Spleen (tissue), 7 donors: ENCODE measurements around the gene SYNM.

ENCODE experiments used
- POLR2A ChIP-seq, 3 donors: fragments of 450-650 bp; IDR thresholded peaks; one replicate each; pipeline ENCODE4 v1.5.1; 2017; ENCODE audit warnings: antibody characterized with exemption in 3 of 3, mild to moderate bottlenecking in 1 of 3
- POLR2AphosphoS5 ChIP-seq, 3 donors: sonication (generic); formaldehyde crosslinking; IDR thresholded peaks; one replicate each; pipeline ENCODE4 v1.5.1; 2017; ENCODE audit warnings: antibody characterized with exemption in 3 of 3
- TF ChIP-seq, protein P1 (sequence below), 11 experiments: fragments of 200-600 bp in 7 of 11; fragments of 450-650 bp in 4 of 11; sonication (generic) in 4 of 11; IDR thresholded peaks in 8 of 11; conservative IDR thresholded peaks in 3 of 11; 1 replicate in 7 of 11; 2 replicates in 4 of 11; pipeline versions ENCODE4 v1.4.0 to v1.8.0; 2016 to 2021; ENCODE audit warnings: antibody characterized with exemption in 11 of 11, inconsistent platforms in 4 of 11, mild to moderate bottlenecking in 1 of 11
- donor health status: DM: no; HTN: no; CAD: no; lungs with moderate emphysema.
- donor health status: DM: no; HTN: no; CAD: no.
- donor health status: DM: no; HTN: no; CAD: no.

GRCh38 chr15:99155961-99156443, 51.1 kb downstream of the SYNM start:
- TF ChIP-seq, protein P1, sequence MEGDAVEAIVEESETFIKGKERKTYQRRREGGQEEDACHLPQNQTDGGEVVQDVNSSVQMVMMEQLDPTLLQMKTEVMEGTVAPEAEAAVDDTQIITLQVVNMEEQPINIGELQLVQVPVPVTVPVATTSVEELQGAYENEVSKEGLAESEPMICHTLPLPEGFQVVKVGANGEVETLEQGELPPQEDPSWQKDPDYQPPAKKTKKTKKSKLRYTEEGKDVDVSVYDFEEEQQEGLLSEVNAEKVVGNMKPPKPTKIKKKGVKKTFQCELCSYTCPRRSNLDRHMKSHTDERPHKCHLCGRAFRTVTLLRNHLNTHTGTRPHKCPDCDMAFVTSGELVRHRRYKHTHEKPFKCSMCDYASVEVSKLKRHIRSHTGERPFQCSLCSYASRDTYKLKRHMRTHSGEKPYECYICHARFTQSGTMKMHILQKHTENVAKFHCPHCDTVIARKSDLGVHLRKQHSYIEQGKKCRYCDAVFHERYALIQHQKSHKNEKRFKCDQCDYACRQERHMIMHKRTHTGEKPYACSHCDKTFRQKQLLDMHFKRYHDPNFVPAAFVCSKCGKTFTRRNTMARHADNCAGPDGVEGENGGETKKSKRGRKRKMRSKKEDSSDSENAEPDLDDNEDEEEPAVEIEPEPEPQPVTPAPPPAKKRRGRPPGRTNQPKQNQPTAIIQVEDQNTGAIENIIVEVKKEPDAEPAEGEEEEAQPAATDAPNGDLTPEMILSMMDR (IDR thresholded peaks at IDR 0.05 in 8 of 11, conservative IDR thresholded peaks at IDR 0.05 in 3 of 11) = no peak
- no peak for TF ChIP-seq POLR2AphosphoS5 (IDR thresholded peaks at IDR 0.05)
- no peak for TF ChIP-seq POLR2A (IDR thresholded peaks at IDR 0.05)
